Kasumi-1 (cell line): Measurements from ENCODE around the gene TMC1.

Source experiments
- DNase-seq, 2 experiments: peaks; one replicate each; lab custom pipeline; 2025; lab: John Stamatoyannopoulos, UW

TMC1 gene

DNA sequence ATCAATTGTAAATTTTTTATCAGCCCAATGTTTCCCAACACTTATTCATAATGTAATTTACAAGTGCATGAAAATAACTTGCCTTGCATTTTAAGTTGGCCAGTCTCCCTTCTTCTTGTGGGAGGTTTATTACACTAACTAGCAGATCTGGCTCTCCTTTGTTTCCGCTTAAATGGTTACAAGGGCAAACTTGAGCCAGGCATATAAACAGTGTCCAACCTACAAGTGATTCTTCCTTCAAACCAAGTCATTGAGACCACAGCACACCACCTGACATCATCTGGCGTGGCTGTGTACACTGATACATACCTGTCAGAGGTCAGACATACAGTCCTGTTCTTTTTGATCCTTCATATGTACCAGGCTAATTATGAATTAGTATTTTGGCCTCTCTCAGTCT, 351.3 kb downstream of the TMC1 start:
- no peak for DNase-seq

- no peak for DNase-seq
Observed at GRCh38 chr9:72873456-72873855, 352.0 kb downstream of the TMC1 start.

- DNase-seq: no peak
Observed at GRCh38 chr9:72874344-72874743, 352.9 kb downstream of the TMC1 start.

DNA sequence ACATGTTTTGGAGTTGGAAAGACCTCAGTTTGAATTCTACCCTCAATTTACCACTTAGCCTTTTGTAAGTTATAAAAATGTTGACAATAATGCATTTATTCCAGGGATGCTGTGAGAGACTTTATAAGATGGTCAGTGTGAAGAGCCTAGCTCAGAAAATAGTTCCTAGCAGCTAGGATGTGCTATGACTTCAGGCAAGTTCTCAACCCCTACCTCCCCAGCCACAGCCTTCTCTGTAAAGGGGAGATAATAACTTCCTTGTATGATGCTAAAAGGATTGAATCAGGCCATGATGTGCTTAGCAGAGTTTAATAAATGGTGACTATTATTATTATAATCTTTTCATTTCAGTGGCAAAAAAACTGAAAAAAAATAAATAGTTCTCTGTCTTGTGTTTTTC, 353.8 kb downstream of the TMC1 start:
- DNase-seq: no peak

GRCh38 chr9:72880821-72881220, 359.4 kb downstream of the TMC1 start:
- no peak for DNase-seq

DNA sequence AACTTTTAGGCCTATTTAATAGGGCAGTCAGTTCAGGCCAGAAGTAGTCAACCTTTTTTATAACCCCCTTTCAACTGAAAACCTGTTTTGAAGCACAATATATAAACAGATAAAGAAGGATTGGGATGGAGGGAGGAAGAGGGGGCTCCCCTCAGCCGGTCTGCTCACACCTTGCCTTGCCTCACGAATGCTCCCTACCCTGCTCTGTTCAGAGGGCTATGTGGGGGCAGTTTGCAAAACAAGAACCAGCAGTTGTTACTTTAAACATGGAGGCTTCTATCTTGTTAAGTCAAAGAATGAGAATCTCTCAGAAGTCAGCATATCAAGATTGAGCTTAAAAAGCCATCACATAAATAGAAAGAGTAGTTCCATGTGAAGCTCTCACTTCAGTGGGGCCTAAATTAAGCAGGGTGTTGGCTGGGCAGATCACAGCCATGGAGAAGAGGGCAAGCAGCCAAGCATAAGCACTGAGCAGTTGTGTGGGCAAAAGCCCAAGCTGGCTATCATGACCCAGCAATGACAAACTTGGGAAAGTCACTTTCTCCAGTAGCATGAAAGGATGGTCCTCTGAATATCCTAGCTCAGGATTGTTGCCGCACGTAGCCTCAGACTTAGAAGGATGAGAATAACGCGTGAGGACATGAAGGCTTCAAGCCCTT, 360.8 kb downstream of the TMC1 start:
- DNase-seq: no peak

DNA sequence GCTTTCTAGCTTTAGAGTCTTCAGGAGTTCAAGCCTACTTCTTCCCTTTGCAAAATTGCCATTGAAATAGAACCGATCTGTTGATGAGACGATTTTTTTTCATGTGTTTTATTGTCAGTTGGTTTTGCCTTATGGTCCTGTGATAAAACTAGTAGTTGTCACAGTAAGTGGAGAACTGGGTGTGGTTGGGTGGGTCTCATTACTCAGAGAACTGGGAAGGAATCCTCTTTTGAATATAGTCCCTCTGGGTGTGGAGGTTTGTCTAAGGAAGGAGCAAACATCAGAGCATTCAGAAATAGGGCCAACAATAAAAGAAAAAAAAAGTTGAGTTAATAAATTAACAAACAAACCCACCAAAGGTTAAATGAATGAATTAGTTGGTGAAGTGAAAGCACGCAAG, 362.5 kb downstream of the TMC1 start:
- DNase-seq: no peak

DNA sequence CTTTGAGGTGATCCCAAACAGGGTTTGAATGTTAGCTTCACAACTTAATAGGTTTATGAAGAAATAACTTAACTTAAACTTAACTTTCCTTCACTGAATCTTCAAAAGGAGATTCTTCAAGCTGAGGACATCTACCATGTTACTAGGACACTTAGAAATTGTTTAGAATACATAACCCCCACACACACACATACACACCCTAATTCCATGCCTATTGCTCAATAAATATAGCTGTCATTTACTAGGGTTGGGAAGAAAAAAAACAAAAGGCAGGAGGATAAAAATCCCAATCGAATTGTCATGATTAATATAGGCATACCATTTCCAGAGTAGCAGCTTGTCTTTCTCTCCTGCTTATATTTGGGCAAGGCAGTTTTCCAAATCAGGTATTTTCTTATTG, 363.1 kb downstream of the TMC1 start:
- DNase-seq: no peak
